Neural cell (in vitro differentiated cells): Measurements from ENCODE around the gene KRT80. TPM values are rescaled to one million over a fixed set of nuclear protein-coding genes. Genes with fewer than 3 reads are reported as not detected.

Source experiments
- H2AFZ ChIP-seq: fragments of 200-600, 300-800 bp; sonication (generic), shearing (Covaris generic); 2 replicates; pipeline ENCODE4 v1.6.0; 2014; ENCODE audit warnings: low read depth, mild to moderate bottlenecking, antibody characterized with exemption, low read length, moderate library complexity
- H3F3A ChIP-seq: fragments of 200-600 bp; shearing (Covaris generic); 2 replicates; pipeline ENCODE4 v1.6.1; 2016; ENCODE audit warnings: mild to moderate bottlenecking, moderate library complexity, mixed read lengths, antibody characterized with exemption, low read length; ENCODE audit not compliant: insufficient read depth, poor library complexity, severe bottlenecking
- H3K27ac ChIP-seq: fragments of 200-600, 300-800 bp; sonication (generic), shearing (Covaris generic); 2 replicates; pipeline ENCODE4 v1.5.1; 2014; ENCODE audit warnings: mild to moderate bottlenecking, low read length, moderate library complexity
- H3K27me3 ChIP-seq: fragments of 300-800, 200-600 bp; sonication (generic), shearing (Covaris generic); 2 replicates; pipeline ENCODE4 v1.6.0; 2014; ENCODE audit warnings: mild to moderate bottlenecking, low read depth, low read length, moderate library complexity; ENCODE audit not compliant: insufficient read depth
- H3K36me3 ChIP-seq: fragments of 300-800, 200-600 bp; sonication (generic), shearing (Covaris generic); 2 replicates; pipeline ENCODE4 v1.5.1; 2014; ENCODE audit warnings: mild to moderate bottlenecking, antibody characterized with exemption, low read length, moderate library complexity; ENCODE audit not compliant: insufficient read depth
- H3K4me2 ChIP-seq: fragments of 300-800, 200-600 bp; sonication (generic), shearing (Covaris generic); 2 replicates; pipeline ENCODE4 v1.6.0; 2014; ENCODE audit warnings: mild to moderate bottlenecking, low read length
- H3K4me3 ChIP-seq: fragments of 300-800, 200-600 bp; sonication (generic), shearing (Covaris generic); 2 replicates; pipeline ENCODE4 v1.5.1; 2014; ENCODE audit warnings: mild to moderate bottlenecking, low read length, moderate library complexity
- H3K79me2 ChIP-seq: fragments of 200-600 bp; shearing (Covaris generic); replicated peaks from 2 replicates; pipeline ENCODE4 v1.6.0; 2014; ENCODE audit warnings: mild to moderate bottlenecking, low read length, moderate library complexity; ENCODE audit not compliant: insufficient read depth
- H3K9ac ChIP-seq: fragments of 300-800, 200-600 bp; sonication (generic), shearing (Covaris generic); 2 replicates; pipeline ENCODE4 v1.6.1; 2016; ENCODE audit warnings: mild to moderate bottlenecking, low read length, mixed read lengths
- H3K9me2 ChIP-seq: fragments of 200-600 bp; shearing (Covaris generic); 2 replicates; pipeline ENCODE4 v1.6.1; 2016; ENCODE audit warnings: mild to moderate bottlenecking, low read length, mixed read lengths; ENCODE audit not compliant: insufficient read depth
- H3K9me3 ChIP-seq: fragments of 200-600, 300-800 bp; sonication (generic), shearing (Covaris generic); 2 replicates; pipeline ENCODE4 v1.6.1; 2016; ENCODE audit warnings: mild to moderate bottlenecking, mixed run types, low read length, moderate library complexity, mixed read lengths
- H4K20me1 ChIP-seq: fragments of 200-600 bp; shearing (Covaris generic); 2 replicates; pipeline ENCODE4 v1.6.1; 2016; ENCODE audit warnings: mild to moderate bottlenecking, mixed run types; ENCODE audit not compliant: insufficient read depth
- EP300 ChIP-seq: fragments of 450-650 bp; conservative IDR thresholded peaks from 2 replicates; pipeline ENCODE4 v1.6.1; 2014; ENCODE audit warnings: antibody characterized with exemption, mild to moderate bottlenecking, moderate library complexity; ENCODE audit not compliant: poor library complexity, severe bottlenecking
- EZH2 ChIP-seq: fragments of 200-600, 300-800 bp; shearing (Covaris generic), sonication (generic); IDR thresholded peaks from 2 replicates; pipeline ENCODE4 v1.6.1; 2014; ENCODE audit warnings: antibody characterized with exemption, low read length, borderline replicate concordance, mild to moderate bottlenecking; ENCODE audit not compliant: insufficient read depth, poor library complexity, severe bottlenecking
- MXI1 ChIP-seq: fragments of 450-650 bp; conservative IDR thresholded peaks from 2 replicates; pipeline ENCODE4 v1.6.1; 2014; ENCODE audit warnings: antibody characterized with exemption, mild to moderate bottlenecking; ENCODE audit not compliant: poor library complexity, severe bottlenecking
- POLR2AphosphoS5 ChIP-seq: IDR thresholded peaks from 2 replicates; pipeline ENCODE4 v1.6.1; 2012
- RAD21 ChIP-seq: fragments of 450-650 bp; conservative IDR thresholded peaks from 2 replicates; pipeline ENCODE4 v1.6.1; 2014; ENCODE audit warnings: antibody characterized with exemption, mild to moderate bottlenecking, moderate library complexity
- SMC3 ChIP-seq: fragments of 450-650 bp; conservative IDR thresholded peaks from 2 replicates; pipeline ENCODE4 v1.6.1; 2014; ENCODE audit warnings: antibody characterized with exemption, mild to moderate bottlenecking, moderate library complexity; ENCODE audit not compliant: poor library complexity
- TAF1 ChIP-seq: IDR thresholded peaks from 2 replicates; pipeline ENCODE4 v1.6.1; 2012; ENCODE audit warnings: low read depth
- polyA plus RNA-seq: library from polyadenylated mRNA; depleted of rRNA; stranded (reverse); fragments of >200 nt; gene quantifications from 2 replicates; pipeline ENCODE4 v1.2.3, GENCODE V29; 2014
- TF ChIP-seq, protein P1 (sequence below): fragments of 450-650 bp; IDR thresholded peaks from 2 replicates; pipeline ENCODE4 v1.5.1; 2014; ENCODE audit warnings: antibody characterized with exemption, mild to moderate bottlenecking, moderate library complexity; ENCODE audit not compliant: poor library complexity, severe bottlenecking
- TF ChIP-seq, protein P2 (sequence below): IDR thresholded peaks from 2 replicates; pipeline ENCODE4 v1.6.1; 2012; ENCODE audit warnings: borderline replicate concordance

KRT80 gene
- polyA plus RNA-seq, 1 donor from 2014 or later, result not detected

DNA sequence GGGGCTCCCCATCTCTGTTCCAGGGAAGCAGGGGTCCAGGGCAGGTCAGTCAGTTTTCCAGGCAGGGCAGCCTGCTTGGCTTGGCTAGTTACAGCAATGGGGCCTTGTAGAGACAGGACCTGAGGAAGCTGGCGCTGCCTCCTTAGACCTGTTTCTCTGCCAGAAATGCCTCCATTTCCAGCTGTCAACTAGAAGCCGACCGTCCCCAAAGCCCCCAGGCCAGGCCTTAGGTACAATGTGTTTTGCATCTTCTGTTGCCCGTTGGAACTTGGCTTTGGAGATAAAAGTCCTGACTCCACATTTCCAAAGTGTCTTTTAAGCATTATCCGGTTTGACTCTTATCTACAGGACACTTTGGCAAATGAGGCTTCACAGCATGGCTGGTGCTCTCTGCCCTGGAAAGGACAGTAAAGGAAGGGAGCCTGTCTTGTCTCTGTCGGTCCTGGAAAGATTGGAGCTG lies 42.6 kb downstream of the KRT80 start:
- Histone ChIP-seq H3K27ac (no peak overlapping the region), H3K4me2 (no peak overlapping the region), H3K9ac (no peak overlapping the region)

DNA sequence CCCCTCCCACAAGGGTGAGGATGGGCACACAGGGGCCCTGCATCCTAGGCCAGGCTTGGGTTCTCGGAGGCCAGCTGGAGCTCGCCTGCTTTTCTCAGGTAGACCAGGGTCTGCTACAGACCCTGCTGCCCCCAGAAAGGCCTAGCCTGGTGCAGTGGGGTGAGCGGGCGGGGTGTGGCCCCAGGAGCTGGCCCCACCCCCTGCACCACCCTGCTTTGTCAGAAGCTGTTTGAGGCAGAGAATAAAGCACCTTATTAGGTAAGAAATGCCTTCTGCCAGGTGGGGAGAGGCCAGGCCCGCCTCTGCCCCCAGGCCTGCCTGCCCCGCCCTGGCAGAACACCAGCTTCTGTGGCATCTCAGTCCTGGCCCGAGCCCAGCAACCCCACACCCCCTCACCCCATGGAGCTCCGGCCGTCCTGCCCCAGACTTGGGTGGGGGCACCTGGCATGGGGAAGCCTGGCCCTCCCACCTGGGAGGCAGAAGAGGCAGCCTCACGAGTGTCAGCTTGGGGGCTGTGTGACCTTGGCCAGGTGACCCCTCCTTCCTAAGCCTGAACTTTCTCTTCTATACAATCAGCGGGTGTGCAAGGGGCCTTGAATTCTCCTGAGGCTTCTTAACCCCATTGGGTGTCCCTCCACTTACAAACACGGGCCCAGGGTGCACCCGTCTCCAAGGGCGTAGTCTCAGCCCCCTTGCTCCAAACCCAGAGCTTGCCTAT lies 43.2 kb downstream of the KRT80 start:
- TF ChIP-seq EP300 (no peak), SMC3 (no peak), RAD21 (no peak), MXI1 (no peak), EZH2 (no peak), TAF1 (no peak), POLR2AphosphoS5 (no peak)
- TF ChIP-seq, protein P1, sequence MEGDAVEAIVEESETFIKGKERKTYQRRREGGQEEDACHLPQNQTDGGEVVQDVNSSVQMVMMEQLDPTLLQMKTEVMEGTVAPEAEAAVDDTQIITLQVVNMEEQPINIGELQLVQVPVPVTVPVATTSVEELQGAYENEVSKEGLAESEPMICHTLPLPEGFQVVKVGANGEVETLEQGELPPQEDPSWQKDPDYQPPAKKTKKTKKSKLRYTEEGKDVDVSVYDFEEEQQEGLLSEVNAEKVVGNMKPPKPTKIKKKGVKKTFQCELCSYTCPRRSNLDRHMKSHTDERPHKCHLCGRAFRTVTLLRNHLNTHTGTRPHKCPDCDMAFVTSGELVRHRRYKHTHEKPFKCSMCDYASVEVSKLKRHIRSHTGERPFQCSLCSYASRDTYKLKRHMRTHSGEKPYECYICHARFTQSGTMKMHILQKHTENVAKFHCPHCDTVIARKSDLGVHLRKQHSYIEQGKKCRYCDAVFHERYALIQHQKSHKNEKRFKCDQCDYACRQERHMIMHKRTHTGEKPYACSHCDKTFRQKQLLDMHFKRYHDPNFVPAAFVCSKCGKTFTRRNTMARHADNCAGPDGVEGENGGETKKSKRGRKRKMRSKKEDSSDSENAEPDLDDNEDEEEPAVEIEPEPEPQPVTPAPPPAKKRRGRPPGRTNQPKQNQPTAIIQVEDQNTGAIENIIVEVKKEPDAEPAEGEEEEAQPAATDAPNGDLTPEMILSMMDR, result no peak
- TF ChIP-seq, protein P2, sequence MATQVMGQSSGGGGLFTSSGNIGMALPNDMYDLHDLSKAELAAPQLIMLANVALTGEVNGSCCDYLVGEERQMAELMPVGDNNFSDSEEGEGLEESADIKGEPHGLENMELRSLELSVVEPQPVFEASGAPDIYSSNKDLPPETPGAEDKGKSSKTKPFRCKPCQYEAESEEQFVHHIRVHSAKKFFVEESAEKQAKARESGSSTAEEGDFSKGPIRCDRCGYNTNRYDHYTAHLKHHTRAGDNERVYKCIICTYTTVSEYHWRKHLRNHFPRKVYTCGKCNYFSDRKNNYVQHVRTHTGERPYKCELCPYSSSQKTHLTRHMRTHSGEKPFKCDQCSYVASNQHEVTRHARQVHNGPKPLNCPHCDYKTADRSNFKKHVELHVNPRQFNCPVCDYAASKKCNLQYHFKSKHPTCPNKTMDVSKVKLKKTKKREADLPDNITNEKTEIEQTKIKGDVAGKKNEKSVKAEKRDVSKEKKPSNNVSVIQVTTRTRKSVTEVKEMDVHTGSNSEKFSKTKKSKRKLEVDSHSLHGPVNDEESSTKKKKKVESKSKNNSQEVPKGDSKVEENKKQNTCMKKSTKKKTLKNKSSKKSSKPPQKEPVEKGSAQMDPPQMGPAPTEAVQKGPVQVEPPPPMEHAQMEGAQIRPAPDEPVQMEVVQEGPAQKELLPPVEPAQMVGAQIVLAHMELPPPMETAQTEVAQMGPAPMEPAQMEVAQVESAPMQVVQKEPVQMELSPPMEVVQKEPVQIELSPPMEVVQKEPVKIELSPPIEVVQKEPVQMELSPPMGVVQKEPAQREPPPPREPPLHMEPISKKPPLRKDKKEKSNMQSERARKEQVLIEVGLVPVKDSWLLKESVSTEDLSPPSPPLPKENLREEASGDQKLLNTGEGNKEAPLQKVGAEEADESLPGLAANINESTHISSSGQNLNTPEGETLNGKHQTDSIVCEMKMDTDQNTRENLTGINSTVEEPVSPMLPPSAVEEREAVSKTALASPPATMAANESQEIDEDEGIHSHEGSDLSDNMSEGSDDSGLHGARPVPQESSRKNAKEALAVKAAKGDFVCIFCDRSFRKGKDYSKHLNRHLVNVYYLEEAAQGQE, result no peak
- no peaks in the 10 kb centered on the region for H3K9me3 ChIP-seq
- no peak overlapping the region for H2AFZ ChIP-seq
- no peaks in the 10 kb centered on the region for H3F3A ChIP-seq
- no peak overlapping the region for H3K4me2 ChIP-seq
- no peaks in the 10 kb centered on the region for H3K79me2 ChIP-seq
- H3K9ac ChIP-seq, result no peak overlapping the region
- H3K27ac ChIP-seq, result no peak overlapping the region
- H3K27me3 ChIP-seq, result no peaks in the 10 kb centered on the region
- no peak overlapping the region for H3K4me3 ChIP-seq
- no peaks in the 10 kb centered on the region for H4K20me1 ChIP-seq
- no peaks in the 10 kb centered on the region for H3K9me2 ChIP-seq
- no peaks in the 10 kb centered on the region for H3K36me3 ChIP-seq

More for the DNA sequence above, 42.6 kb downstream of the KRT80 start:
- Histone ChIP-seq H3K27me3 (no peaks in the 10 kb centered on the region), H3K9me2 (no peaks in the 10 kb centered on the region), H3K4me3 (no peak overlapping the region), H3F3A (no peaks in the 10 kb centered on the region), H2AFZ (no peak overlapping the region), H3K9me3 (no peaks in the 10 kb centered on the region), H4K20me1 (no peaks in the 10 kb centered on the region), H3K79me2 (no peaks in the 10 kb centered on the region), H3K36me3 (no peaks in the 10 kb centered on the region)
- TF ChIP-seq EP300, result no peak
- TF ChIP-seq EZH2, result no peak
- no peak for TF ChIP-seq SMC3
- TF ChIP-seq TAF1, result no peak
